Pulmonary artery endothelial cell (primary cell): ENCODE results near the gene DVL1. TPM values are rescaled to one million over a fixed set of nuclear protein-coding genes. Genes with fewer than 3 reads are reported as not detected.

Source experiments
- total RNA-seq: library from RNA; depleted of rRNA; stranded (reverse); fragments of >200 nt; gene quantifications from 2 replicates; pipeline ENCODE4 v1.2.3, GENCODE V29; 2014

The DVL1 gene
- total RNA-seq, 1 donor from 2014 or later, result 60.5 TPM

Other genes starting within 250 kb of the DVL1 start
- gene C1orf159, start 233.3 kb downstream of the DVL1 start, total RNA-seq, result 6.1 and 6.7 TPM in 2 replicates
- not detected in 2 replicates for gene TTLL10, start 175.5 kb downstream of the DVL1 start, total RNA-seq
- 0.18 TPM in 1 of 2 replicates, not detected in the other for gene TNFRSF18, start 142.8 kb downstream of the DVL1 start, total RNA-seq
- gene TNFRSF4, start 135.3 kb downstream of the DVL1 start, total RNA-seq, result 0.79 and 1.2 TPM in 2 replicates
- gene SDF4, start 117.4 kb downstream of the DVL1 start, total RNA-seq, result 116 TPM in 2 replicates
- 28.9 and 31.5 TPM in 2 replicates for gene B3GALT6, start 117.2 kb downstream of the DVL1 start, total RNA-seq
- 0.33 TPM in 1 of 2 replicates, not detected in the other for gene C1QTNF12, start 102.7 kb downstream of the DVL1 start, total RNA-seq
- gene UBE2J2, start 75.6 kb downstream of the DVL1 start, total RNA-seq, result 47.9 and 63.2 TPM in 2 replicates
- gene SCNN1D, start 69.0 kb downstream of the DVL1 start, total RNA-seq, result 0.33 and 0.46 TPM in 2 replicates
- gene ACAP3, start 41.5 kb downstream of the DVL1 start, total RNA-seq, result 16.2 and 17.4 TPM in 2 replicates
- 18.1 and 19.9 TPM in 2 replicates for gene PUSL1, start 40.8 kb downstream of the DVL1 start, total RNA-seq
- 72.4 and 76.0 TPM in 2 replicates for gene INTS11, start 24.8 kb downstream of the DVL1 start, total RNA-seq
- 12.3 and 14.0 TPM in 2 replicates for gene CPTP, start 24.6 kb downstream of the DVL1 start, total RNA-seq
- 0.13 and 0.25 TPM in 2 replicates for gene TAS1R3, start 18.1 kb downstream of the DVL1 start, total RNA-seq
- gene MXRA8, start 9.1 kb upstream of the DVL1 start, total RNA-seq, result 0.99 and 2.2 TPM in 2 replicates
- 115 and 129 TPM in 2 replicates for gene AURKAIP1, start 25.8 kb upstream of the DVL1 start, total RNA-seq
- gene CCNL2, start 49.9 kb upstream of the DVL1 start, total RNA-seq, result 96.5 and 105 TPM in 2 replicates
- gene MRPL20, start 57.9 kb upstream of the DVL1 start, total RNA-seq, result 116 and 132 TPM in 2 replicates
- gene ANKRD65, start 71.9 kb upstream of the DVL1 start, total RNA-seq, result 0.07 and 0.14 TPM in 2 replicates
- 1.6 and 1.7 TPM in 2 replicates for gene VWA1, start 86.3 kb upstream of the DVL1 start, total RNA-seq
- gene ATAD3C, start 100.3 kb upstream of the DVL1 start, total RNA-seq, result 0.20 TPM in 1 of 2 replicates, not detected in the other
- 23.6 and 32.2 TPM in 2 replicates for gene ATAD3B, start 122.3 kb upstream of the DVL1 start, total RNA-seq
- 64.1 and 64.7 TPM in 2 replicates for gene ATAD3A, start 162.7 kb upstream of the DVL1 start, total RNA-seq
- gene TMEM240, start 191.2 kb upstream of the DVL1 start, total RNA-seq, result 2.2 and 3.0 TPM in 2 replicates
- 75.0 and 92.4 TPM in 2 replicates for gene SSU72, start 225.4 kb upstream of the DVL1 start, total RNA-seq